Measurements from ENCODE around the gene SLC5A6. TPM values are rescaled to one million over a fixed set of nuclear protein-coding genes. Genes with fewer than 3 reads are reported as not detected.

SLC5A6 gene
- polyA plus RNA-seq, 12 donors, result 11.1 to 25.1 (median 17.6) TPM; not detected in 1

GRCh38 chr2:27238976-27239375 is 26.9 kb upstream of the SLC5A6 start:
- no peak for DNase-seq

GRCh38 chr2:27237341-27237945 is 25.4 kb upstream of the SLC5A6 start:
- DNase-seq, result no peak

- DNase-seq, result no peak
Measured at GRCh38 chr2:27236626-27237025, 24.6 kb upstream of the SLC5A6 start.

- no peak for DNase-seq
Measured at GRCh38 chr2:27236136-27236535, 24.1 kb upstream of the SLC5A6 start.

GRCh38 chr2:27233341-27233740 is 21.3 kb upstream of the SLC5A6 start:
- DNase-seq, result no peak

- DNase-seq, result no peak
Measured at GRCh38 chr2:27231921-27232320, 19.9 kb upstream of the SLC5A6 start.

- DNase-seq, result no peak
Measured at GRCh38 chr2:27227501-27227900, 15.4 kb upstream of the SLC5A6 start.

- DNase-seq, result no peak
Measured at GRCh38 chr2:27225526-27225925, 13.5 kb upstream of the SLC5A6 start.

- DNase-seq, result no peak
Measured at GRCh38 chr2:27223416-27223815, 11.3 kb upstream of the SLC5A6 start.

GRCh38 chr2:27222407-27222806 is 10.3 kb upstream of the SLC5A6 start:
- no peak for DNase-seq

GRCh38 chr2:27221166-27221565 is 9.1 kb upstream of the SLC5A6 start:
- DNase-seq, result no peak

GRCh38 chr2:27220091-27220490 is 8.0 kb upstream of the SLC5A6 start:
- no peak for DNase-seq

- no peak for DNase-seq
Measured at GRCh38 chr2:27219091-27219490, 7.0 kb upstream of the SLC5A6 start.

- no peak for DNase-seq
Measured at GRCh38 chr2:27218614-27219013, 6.5 kb upstream of the SLC5A6 start.

- DNase-seq, result peak; percentile 82
Measured at GRCh38 chr2:27217173-27218121, 5.4 kb upstream of the SLC5A6 start, which contains the start of gene CAD. TSS of gene CAD (plus strand) at chr2:27217369. CDS start at chr2:27217552, 183 bp downstream.

- DNase-seq, result no peak
Measured at GRCh38 chr2:27216416-27217137, 4.5 kb upstream of the SLC5A6 start.

GRCh38 chr2:27214941-27215340 is 2.9 kb upstream of the SLC5A6 start:
- no peak for DNase-seq

GRCh38 chr2:27212626-27213471 is 781 bp upstream of the SLC5A6 start:
- no peak for DNase-seq

- no peak for DNase-seq
Measured at GRCh38 chr2:27211241-27211942, 676 bp downstream of the SLC5A6 start.

- no peak for DNase-seq
Measured at GRCh38 chr2:27209621-27210401, 2.3 kb downstream of the SLC5A6 start.
